HG02970 (cell line): ENCODE data around the gene ENO4.
A peak's percentile ranks its signal among the peaks of the same experiment; 100 is the strongest.

ENCODE experiments used
- ATAC-seq: cut with Tn5 transposase; IDR thresholded peaks from one replicate; pipeline ENCODE4 v1.9.1; 2021; ENCODE audit warnings: mild to moderate bottlenecking, moderate library complexity, moderate number of reproducible peaks; ENCODE audit not compliant: unreplicated experiment, low FRiP score

Gene ENO4

DNA sequence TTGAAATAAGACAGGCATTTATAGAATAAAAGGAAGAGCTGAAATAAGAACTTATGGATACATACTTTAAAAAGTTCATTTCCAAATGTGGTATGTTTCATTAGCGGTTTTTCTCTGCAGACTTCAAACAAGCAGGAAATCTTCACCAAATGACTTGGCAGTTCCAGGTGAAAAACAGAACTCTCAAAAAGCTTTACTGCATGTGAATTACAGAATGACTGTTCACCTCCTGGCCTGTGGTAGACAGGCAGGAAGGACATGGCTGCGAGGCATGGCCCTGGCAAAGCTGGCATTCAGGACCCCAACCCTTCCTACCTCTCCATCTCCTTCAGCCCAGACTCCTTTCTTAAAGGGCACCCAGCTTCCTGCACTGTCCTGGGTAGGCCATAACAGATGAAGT, 21.2 kb upstream of the ENO4 start:
- ATAC-seq = no peak

DNA sequence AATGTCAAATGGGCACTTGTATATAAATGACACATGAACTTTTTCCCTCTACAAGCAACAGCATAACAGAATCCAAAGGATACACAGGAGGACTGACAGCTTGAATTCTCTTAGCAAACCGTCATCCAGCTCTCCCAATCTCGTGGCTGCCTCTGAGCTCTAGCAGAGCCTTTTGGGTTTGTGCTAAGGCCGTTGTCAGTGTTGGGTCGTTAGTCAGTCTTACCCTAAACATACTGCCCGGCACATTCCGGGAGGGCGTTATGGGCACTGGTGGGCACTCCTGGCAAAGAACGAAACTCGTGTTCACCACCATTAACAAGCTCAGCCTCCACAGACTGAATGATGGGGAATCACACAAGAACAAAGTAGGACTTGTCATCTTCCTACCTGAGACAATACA, 19.6 kb upstream of the ENO4 start:
- no peak for ATAC-seq

DNA sequence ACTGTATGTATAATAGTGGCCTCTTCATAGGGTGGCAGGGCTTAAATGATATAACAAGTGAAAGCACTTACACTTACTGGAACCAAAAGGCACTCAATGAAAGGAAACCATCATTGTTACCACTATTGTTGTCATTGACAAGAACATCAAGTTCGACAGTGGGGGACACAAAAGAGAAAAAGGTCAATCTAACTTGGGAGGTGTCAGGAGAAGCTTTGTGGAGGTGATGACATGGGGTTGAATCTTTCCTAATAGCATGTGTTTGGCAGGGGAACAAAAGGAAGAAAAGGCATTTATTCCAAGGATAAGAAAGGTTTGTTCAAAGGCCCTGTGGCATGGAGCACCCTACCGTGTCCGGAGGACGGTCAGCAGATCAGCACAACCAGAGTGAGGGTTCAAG, 18.2 kb upstream of the ENO4 start:
- no peak for ATAC-seq

DNA sequence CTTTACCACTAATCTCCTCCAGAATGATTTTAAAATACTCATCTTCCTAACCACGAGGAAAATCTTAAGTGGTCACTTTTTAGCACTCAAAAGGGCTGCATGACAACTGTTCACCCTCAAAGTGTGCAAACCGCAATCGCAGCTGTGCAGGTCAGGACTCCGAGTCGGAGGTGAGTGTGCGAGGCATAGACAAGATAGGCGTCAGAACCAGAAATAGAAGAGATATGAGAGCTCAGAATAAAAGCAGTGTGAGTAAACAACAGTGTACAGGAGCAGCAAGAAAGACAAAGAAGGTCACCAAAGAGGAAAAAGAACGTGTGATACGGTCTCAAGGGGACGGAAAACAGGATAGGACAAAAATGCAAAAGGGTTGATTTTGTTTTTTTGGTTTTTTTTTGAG, 17.5 kb upstream of the ENO4 start:
- ATAC-seq = no peak

DNA sequence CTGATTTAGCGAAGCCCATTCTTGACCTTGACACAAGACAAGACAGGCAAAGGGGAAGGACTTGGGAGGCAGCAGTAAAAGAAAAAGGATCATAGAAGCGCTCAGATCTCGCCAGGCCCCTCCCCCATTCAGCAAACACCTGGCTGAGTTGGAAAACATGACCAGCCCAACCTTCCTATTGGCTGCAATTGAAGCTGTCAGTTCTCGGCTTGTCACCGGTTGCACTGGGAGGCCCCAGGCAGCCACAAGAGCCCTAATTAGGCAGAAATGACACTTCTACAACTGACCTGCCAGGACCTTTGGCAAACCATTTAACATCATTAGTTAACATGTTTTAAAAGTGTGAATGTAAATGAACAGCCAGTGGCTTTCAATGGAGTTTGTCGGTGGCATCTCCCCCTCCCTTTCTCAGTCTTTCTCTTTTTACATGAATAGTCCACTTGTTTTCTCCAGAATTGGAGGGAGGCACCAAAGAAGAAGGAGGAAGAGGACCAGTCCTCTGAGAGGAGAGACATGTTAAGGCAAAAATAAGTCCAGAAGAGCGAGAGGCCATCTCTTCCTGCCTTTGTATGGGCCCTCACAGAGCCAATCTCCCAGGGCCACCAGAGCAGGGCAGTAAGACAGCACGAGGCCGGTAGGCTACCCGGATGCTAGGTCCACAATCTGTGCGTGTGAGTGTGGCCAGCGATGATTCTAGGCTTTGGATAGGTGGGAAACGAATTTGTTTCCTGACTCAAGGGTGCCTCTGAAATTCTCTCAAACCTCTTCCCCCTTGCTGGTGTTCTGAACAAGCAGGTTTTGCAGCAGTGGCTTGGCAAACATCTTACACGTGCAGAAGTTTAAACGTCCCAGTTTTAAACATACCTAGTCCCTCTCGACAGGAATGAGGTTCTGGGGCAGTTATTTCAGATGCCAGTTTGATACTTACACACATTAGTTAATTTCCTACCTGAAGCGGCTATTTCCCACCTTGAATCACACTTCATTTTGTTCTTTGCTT, 15.0 kb upstream of the ENO4 start:
- no peak for ATAC-seq

DNA sequence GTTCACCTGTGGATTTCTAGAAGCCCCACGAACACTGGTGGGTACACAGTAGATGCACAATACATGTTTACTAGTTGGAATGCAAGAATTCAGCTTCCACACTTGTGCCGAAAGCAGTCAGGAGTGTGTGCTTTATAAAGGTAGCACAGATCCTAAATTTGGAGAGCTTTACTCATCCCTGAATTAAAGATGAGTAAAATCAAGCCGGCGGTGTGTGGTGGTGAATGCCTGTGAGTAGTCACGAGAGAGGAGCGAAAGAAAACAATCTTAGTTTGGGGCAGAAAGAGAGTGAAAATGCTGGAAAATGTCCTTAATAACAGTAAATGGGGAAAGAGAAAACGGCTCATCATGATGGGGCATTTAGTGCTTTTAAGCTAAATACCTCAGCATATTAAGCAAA, 13.6 kb upstream of the ENO4 start:
- ATAC-seq = no peak

DNA sequence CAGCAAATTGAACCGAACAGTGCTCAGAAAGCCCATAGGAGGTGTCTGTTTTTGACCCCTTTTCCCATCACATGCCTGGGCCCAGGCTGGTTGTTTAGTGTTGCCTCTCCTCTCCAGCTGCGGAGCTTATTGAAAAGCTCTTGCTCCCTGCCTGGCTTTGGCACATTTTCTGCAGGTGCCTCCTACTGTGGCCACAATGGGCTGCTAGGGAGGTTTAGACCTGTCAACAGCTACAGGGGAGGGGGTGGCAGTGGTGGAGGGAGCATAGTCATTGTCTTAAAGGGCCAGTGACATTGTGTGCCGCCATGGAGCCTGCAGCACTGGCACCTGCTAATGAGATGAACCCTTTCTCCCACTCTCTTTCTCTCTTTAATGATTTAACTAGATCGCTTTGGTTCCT, 13.2 kb upstream of the ENO4 start:
- ATAC-seq = no peak

DNA sequence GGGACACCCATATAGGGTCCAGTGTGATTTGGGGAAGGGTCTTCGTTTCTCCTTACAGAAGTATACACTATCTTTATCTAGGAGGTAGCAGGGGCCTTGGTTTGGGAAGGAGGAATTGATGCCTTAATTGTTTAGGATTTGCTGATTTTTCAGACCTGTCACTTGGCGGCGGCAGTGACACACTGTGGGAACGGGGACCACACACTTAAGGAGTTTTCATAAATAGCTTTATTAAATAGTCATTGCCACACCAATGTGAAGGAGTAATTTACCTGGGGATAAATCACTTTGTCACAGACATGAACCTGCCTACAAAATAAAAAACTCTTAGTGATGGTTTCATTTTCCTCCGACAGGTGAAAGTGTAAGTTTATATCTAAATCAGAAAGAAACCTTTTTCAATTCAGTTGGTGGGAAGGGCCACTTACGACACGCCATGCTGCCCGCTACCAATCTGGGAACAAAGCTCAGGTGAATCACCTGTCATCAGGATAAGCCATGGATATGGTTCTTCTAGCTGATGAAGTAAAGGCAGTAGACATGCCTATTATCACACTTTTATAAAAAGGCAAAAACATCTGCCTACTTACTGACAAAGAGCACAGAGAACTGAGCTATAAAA, 12.3 kb upstream of the ENO4 start:
- ATAC-seq = no peak

DNA sequence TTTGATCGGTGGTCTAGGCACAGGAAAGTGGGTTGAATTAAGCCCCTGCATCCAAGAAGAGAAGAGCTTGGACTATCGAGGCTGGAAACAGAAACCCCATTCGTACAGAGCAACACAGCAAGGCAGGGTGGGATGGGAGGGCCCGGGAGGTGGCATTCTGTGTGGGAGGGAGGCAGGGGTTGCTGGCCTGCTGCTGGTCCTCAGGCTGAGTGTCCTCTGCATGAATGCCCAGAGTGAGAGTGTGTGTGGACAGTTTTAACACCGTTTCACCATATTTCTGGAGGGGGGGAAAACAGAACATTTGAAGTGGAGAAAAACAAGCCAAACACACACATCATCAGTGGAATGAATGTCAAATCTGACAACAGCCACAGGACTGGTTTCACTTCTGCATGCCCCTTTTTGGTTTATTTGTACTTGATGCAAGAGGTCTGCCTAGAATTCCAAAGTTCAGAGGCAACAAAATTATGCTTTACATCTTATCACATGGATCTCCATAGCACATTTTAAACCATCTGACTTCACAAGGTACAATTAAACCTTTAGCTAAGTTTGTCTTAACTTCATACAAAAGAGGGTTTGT, 11.1 kb upstream of the ENO4 start:
- ATAC-seq = peak; percentile 57

DNA sequence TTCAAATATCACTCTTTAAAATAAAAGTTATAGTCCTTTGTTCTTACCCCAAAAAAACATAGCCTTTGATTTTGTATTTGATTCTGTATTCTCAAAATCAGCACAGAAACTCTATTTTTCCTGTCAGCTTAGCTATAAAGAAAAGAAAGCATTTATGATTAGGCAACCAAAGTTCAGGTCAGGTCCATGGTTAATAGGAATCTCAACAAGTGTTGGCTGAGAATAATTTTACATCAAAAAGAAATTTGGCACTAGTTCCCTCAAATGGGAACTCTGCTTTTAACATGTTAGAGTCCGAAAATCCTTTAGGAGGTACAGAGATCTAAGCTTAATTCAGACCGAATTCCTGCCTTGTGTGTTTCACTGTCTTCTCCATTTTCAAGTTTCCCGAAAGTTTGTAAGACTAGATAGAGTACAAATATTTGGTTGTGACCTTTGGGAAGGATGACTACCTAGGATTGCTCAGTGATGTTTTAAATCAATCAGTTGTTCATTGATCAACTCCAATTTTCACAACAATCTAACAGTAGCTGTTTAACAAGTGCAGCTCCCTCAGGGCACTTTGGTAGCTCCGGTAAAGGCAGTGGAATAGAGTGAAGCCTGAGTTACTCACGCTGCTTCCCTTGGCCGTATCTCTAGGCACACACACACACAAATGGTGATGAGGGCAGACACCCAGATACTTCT, 8.8 kb upstream of the ENO4 start:
- ATAC-seq = no peak

DNA sequence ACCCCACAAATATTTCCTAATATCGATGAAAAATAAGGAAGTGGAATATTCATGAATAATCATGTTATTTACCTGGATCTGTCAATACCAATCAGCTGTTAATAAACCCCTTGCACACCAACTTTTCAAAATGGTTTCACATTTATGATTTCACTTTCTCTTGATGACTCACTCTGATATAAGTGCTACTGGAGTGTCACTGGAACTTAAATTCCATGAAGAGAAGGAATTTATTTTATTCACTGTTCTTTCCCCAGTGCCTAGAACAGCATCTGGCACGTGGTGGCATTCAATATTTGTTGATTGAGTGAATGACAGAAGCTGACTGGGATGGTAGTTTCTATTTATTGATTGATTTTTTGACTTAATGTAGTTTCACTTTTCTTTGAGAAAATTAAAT, 3.5 kb upstream of the ENO4 start:
- no peak for ATAC-seq

DNA sequence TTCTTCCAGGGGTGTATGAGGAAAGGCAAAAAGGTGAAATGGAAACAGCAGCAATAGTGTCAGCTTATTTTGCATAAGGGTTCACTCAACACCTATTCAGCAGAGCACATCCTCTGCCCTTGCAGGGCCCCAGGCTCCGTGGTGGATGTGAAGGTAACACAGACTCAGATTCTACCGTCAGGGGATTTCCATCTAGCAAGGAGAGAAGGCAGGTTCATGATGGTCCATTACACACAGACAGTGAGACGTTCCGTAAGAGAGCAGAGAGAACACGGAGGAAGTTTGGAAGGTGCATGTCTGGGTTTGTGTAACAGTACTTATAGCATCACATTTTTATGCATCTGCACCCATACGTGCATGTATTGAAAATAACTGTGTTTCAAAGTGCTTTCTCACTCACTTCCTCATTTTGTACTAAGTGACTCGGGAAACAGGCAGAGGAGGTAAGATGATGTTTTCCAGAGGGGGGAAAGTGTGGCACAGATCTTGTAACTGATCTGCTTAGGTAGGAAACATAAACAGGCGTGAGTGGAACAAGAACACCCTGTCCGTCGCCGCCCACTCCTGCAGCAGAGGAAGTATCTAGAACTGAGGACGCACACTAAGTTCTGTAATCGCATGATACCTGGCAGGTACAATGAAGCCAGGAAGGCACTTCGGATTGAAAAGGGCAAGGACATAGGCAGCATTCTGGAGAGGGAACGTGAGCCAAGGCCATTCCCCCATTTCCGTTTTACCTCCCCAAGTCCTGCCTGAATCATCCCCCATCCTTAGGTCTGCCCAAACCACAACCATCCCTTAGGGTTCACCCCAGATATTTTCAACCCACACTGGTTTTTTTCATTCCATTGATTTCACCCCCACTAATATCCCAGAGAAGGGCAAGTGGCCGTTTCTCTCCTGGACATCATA, 1.0 kb upstream of the ENO4 start:
- ATAC-seq = peak; percentile 80

DNA sequence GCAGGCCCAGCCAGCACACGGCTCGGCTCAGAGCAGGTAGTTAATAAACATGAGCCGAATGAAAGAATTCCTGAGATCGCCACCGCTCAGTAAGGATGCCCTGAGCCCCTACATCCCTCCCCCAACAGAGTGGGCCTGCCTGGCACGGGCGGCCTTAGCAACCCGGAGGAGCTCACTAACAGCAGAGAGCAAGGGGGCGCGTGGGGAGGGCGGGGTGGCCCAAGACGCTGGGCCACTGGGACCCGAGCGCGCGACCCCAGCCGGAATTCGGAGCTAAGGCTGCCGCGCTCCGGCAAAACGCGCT, 403 bp upstream of the ENO4 start:
- no peak for ATAC-seq

DNA sequence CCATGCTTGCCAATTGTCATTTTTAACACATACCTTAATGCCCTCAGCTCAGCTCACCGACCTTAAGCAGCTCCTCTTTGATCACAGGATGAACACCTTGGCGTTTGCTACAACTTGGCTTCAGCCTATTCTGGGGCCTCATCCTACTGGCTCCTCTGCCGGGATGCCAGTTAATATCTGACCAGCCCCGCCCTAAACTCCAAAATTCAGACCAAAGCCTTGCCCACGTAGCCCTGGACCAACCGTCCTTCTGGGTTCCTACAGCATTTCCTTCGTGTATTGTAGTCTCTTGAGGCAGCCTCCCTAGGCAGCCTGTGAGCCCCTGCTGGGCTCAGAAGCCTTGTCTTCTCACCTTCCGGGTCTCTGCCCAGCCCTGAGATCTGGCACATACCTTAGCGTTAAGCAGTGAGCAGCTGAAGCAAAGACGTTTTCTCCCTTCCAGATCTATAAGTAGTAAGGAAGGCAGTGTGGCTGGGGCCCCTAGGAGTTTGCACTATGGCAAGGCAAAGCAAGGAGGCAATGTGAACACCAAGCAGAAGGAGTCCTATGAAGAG, 836 bp downstream of the ENO4 start:
- ATAC-seq = no peak

DNA sequence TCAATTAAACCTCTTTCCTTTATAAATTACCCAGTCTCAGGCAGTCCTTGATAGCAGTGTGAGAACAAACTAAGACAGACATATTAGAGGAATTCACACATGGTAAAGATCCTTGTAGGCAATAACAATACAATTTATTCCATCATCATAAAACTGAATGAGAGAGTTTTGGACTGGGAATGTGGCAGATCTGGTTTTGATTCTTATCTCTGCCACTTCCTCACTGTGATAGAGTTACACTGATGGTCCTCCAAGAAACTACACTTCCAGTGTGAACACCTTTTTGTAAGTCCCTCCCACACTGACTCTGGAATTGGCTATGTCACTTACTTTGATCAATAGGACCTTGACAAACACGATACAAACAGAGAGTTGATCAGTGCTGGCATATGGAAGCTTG, 2.9 kb downstream of the ENO4 start:
- no peak for ATAC-seq

DNA sequence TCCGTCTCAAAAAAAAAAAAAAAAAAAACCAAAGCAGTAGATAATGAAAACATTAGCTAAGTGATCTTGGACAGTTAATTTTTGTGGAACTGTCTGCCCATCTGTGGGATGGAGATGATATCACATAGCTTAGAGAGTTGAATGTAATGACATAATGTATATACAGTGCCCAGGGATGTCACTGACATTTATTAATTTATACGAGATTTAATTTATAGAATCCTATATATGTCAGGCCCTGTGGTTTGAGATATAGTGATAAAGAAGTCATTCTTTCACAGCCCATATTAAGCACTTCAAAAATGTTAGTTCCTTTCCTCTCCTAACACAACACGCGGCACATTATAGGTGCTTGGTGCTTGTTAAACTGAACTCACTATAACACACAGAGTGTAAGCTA, 4.0 kb downstream of the ENO4 start:
- ATAC-seq = no peak

DNA sequence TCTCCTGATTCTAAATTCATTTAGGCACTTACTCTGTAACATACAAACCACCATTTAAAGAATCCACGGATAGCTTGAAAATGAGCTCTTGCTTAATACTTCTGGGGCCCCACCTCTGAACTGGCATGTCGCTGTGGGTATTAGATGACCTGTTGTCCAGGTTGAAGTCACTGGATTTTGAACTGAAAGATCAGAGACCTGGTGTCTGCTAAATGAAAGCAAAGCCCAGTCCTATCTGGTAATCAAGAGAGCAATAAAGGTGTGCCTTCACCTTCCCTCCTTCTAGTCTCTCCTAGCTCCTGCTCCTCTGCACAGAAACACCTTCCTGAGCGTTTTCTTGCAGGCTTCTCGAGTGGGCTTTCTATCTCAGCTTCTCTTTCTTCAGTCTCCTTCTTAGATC, 4.4 kb downstream of the ENO4 start:
- ATAC-seq = no peak

DNA sequence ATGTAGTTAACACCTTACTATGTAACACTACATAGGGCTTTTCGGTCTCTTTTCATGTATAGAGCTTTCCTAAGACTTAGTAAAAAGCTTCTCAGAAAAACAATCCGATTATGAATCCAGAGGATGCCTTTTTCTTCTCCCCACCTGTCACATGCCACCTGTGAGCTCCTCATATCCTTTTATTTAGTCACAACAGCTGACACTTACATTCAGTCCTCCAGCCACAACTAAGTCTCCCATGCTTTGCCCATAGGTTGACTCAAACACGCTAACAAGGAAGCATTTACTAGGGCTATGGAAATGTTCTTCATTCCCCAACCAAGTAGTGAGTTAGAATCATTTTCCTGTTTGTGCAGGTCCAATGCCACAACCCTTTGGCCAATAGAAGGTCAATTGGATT, 7.9 kb downstream of the ENO4 start:
- ATAC-seq = no peak

DNA sequence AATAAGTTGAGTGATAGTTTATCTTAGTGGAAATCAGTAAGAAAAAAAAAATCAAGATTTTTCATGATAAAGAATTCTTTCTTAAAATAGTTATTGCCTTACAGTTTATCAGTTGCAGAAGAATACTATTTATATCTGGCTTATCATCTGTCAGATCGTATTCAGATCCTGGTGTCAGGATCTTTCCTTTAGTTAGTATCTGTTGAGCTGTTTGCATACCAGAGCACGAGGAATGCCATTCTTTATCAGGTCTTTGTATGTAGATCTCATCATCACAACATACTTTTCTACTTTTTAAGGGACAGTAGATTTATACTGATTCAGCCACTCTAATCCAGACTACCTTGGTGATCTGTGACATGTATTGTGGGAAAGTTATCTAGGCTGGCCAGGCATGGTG, 12.5 kb downstream of the ENO4 start:
- ATAC-seq = no peak

DNA sequence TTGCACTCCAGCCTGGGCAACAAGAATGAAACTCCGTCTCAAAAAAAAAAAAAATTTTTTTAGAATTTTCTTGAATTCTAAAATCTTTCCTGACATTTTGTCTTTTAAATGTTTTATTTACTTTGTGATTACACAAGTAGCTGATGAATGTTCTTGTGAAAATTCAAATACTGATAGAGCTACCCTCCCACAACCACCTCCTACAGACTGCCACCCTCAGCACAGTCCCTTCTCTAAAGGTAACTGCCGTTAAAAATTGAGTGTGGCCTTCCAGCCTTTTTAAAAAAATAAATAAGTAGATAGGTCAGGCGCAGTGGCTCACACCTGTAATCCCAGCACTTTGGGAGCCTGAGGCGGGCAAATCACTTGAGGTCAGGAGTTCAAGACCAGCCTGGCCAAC, 15.1 kb downstream of the ENO4 start:
- ATAC-seq = no peak
